Stimulated activated CD8-positive, alpha-beta memory T cell treated with anti-CD3 and anti-CD28 coated beads, Interleukin-7, amount 100 ng/mL, for 1 hour (primary cell): ENCODE results near the gene LDLRAD4.

Source experiments
- DNase-seq, 2 donors: peaks; one replicate each; pipeline ENCODE4 v3.0.0-alpha.2; 2020; ENCODE audit warnings: low read depth in 2 of 2

The LDLRAD4 gene

DNA sequence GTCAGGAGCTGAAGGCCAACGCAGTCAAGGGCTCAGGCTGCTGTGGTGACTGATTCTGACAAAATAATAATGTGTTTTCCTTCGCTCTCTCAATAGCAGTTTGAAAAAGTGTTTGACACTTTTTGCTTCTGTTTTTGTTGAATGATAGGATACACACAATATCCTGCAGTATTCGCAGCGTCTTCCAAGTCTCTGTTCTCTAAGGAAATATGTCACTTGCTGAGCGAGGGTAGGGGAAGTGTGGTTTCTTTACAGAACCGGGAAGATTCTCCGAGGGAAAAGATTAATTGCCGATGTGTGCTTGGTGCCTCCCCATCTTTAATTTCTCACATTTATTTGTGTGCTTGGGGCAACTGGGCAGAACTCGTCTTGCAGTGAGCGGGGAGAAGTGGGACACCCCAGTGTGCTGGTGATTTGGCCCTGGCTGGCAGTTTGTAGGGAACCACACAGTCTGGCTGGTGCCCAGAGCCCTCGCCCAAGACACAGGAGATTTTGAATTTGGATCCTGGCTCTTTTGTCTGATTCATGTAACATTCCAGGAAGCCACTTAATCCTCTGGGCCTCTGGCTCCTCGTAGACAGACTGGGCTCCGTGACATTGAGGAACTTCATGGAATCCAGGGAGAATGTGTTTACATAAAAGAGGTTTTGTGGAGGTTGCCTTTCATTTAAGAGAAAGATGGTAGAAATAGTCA is 169.4 kb downstream of the LDLRAD4 start:
- DNase-seq, result no peak

DNA sequence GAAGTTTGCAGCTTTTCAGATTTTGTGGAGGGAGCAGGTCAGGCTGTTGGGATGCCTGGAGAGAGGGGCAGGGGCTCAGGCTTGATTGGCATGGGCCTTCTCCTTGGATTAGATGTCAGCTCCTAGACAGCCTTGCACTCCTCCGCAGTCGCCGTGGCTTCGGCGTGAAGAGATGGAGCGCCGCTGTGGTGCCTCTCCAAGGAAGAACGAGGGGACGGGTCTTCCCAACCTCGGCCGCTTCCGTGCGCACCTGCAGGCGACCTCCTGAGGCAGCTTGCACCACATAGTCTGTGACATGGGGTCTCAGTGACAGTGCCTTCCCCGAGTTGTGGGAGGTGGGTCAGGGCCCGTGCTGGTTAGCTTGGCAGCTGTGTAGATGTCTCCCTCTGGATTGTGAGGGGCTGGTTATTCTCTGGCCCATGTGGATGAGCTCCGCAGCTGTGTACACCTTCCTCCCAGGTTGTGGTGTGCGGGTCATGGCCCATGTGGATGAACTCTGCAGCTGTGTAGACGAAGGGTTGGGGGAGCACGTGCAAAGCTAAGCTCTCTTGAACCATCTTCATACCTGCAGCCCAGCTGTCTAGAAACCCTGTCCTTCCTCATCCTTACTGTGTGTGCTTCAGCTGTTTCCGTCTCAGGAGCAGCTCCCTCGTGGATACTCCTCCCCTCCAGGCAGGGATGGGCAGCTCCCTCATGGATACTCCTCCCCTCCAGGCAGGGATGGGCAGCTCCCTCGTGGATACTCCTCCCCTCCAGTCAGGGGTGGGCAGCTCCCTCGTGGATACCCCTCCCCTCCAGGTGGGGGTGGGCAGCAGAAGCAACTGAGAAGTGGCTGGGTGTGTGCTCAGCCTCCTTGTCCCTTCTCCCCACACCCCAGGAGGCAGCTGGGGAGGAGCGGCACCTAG is 170.3 kb downstream of the LDLRAD4 start:
- DNase-seq, result no peak

GRCh38 chr18:13389491-13390131 is 171.1 kb downstream of the LDLRAD4 start:
- no peak for DNase-seq

GRCh38 chr18:13390196-13390595 is 171.6 kb downstream of the LDLRAD4 start:
- no peak for DNase-seq

- no peak for DNase-seq
Observed at GRCh38 chr18:13390711-13391110, 172.2 kb downstream of the LDLRAD4 start.

DNA sequence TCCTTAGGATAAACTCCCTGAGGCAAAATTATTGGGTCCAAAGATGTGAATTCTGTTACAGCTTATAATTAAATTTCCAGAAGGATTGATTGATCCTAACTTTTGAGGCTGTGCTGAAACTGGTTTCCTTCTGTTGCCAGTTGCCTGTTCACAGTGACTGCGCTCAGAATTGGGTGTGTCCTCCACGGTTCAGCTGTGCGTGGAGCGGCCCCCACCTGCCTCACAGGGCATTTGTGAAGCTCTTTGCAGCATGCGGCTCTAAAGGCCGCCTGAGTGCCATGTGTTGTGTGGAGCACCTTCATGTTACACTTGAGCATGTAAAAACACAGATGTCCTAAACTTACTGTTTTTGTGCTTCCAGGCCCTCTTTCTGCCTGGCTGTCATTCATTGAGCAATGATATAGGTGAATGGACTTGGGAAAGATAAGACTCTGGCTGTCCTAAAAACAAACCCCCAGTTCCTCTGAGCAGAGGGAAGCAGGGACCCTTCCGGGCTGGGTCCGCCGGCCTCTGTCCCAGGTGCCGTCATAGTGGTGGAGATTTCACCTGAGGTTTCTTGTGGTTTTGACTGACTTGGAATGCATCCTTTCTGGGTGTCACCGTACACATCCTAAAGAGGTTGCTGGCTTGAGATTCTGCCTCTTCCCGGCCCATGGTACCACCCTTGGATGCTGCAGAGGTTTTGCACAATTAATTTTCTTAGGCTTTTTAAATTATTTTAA is 173.6 kb downstream of the LDLRAD4 start:
- DNase-seq, result no peak

- DNase-seq, result no peak
Observed at GRCh38 chr18:13392899-13393298, 174.3 kb downstream of the LDLRAD4 start.

GRCh38 chr18:13393338-13393737 is 174.8 kb downstream of the LDLRAD4 start:
- DNase-seq, result no peak

DNA sequence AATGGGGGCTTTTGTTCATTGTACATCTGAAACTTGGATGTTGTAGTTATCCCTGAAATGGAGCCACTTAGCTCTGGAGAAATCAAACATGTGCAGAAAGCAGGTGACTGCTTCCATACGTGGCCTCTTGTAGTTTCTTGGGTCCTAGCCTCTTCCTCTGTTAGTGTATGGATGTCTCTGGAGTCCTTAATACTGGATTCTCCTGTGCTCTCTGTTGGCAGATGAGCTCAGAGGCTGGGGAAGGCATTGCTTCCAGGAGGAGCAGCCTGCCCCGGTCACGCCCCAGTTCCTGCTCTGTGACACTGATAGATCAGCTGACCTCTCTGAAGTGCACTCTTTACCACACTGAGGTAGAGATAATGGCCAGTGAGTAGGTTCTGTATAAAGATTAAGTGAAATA is 176.2 kb downstream of the LDLRAD4 start:
- no peak for DNase-seq

- DNase-seq, result no peak
Observed at GRCh38 chr18:13395577-13395976, 177.0 kb downstream of the LDLRAD4 start.

DNA sequence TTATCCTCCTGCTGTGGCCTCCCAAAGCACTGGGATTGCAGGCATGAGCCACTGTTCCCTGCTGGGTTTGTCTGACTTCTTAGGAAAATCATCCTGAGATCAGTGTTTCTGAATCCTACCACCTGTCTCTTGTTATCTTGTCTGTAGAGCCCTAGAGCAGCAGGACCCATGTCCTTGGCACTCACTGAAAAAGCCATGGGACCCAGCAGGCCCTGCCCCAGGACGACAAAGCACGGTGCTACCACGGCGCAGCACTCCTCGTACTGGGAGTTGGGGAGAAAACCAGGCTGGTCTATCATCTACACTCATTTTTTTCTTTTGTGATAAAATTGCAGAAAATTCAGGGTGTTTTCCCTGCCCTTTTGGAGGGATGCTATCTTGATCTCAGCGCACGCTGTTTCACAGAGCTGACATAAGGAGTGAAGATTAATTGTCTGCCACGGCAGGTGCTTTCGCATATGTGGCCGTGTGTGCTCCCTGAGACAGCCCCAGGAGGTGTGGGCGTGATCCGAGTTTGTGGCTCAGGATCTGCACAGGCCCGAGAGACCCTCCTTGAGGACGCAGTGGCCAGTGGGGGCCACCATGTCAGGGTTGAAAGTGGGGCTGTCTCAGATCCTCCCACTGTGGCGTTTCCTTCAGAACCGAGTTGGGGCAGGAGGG is 179.1 kb downstream of the LDLRAD4 start:
- DNase-seq, result no peak

- no peak for DNase-seq
Observed at GRCh38 chr18:13398631-13399030, 180.1 kb downstream of the LDLRAD4 start.

GRCh38 chr18:13399511-13399910 is 181.0 kb downstream of the LDLRAD4 start:
- no peak for DNase-seq

- no peak for DNase-seq
Observed at GRCh38 chr18:13400636-13401315, 182.2 kb downstream of the LDLRAD4 start.

DNA sequence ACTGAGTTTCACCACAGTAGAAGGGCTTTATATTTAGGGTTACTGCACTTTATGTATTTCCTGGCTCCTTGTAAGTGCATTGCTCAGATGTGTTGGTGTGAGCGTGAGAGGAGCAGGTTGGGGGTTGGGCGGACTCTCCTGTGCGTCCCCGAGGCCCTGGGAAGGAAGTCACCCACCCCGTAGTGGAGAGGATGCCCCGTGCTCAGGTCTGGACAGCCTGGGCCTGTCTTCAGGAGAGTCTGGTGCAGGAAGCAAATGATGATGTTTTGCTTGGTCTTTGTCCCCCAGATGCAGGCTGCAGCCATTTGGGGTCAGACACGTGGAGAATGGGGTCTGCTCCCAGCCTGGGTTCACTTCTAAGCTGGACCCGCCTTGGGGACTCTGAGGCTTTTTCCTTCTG is 182.8 kb downstream of the LDLRAD4 start:
- DNase-seq, result no peak

- no peak for DNase-seq
Observed at GRCh38 chr18:13401826-13402225, 183.3 kb downstream of the LDLRAD4 start.

- no peak for DNase-seq
Observed at GRCh38 chr18:13403786-13404549, 185.4 kb downstream of the LDLRAD4 start.

- no peak for DNase-seq
Observed at GRCh38 chr18:13405305-13406038, 186.9 kb downstream of the LDLRAD4 start.

DNA sequence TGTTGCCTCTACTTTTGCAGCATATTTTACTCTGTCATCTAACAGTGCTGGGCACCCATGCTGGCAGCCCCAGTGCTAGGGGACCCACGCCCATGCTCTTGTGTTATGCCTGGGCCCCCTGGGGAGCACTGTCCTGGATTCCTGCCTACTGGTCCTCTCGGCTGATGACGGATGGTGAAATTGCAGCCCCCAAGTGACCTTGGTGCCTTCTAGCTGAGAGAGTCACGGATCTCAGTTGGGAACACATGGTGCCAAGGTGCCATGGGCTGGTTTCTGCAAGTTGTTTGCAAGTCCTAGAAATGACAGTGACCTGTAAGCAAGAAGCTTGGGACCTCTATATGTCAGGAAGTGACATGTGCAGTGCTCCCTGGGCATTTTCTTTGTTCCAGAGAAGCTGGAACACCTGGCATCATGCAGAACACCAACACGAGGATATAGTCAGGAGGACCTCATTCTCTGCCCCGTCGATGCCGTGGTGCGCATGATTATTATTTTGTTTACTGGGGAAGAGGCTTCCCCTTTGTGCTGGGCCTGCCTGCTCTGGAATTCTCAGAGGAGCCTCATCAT is 187.6 kb downstream of the LDLRAD4 start:
- no peak for DNase-seq
